HCT116 (cell line): ENCODE results near the gene IAH1.

Source experiments
- EZH2phosphoT487 ChIP-seq: fragments of 200-600 bp; IDR thresholded peaks from 2 replicates; pipeline ENCODE4 v1.6.1; 2018; ENCODE audit warnings: antibody characterized with exemption, borderline replicate concordance
- FOSL1 ChIP-seq: IDR thresholded peaks from 2 replicates; pipeline ENCODE4 v1.6.1; 2012; ENCODE audit warnings: low read depth
- POLR2AphosphoS5 ChIP-seq: IDR thresholded peaks from 2 replicates; pipeline ENCODE4 v1.6.1; 2011; ENCODE audit warnings: mild to moderate bottlenecking, low read depth, low read length, moderate library complexity

- TF ChIP-seq EZH2phosphoT487 (no peak), POLR2AphosphoS5 (no peak), FOSL1 (no peak)
Measured at GRCh38 chr2:9451231-9451630, 23.1 kb upstream of the IAH1 start.
